ENCODE measurements around the gene EFHB.
"Not testable (repeated sequence)": the region's sequence is repeated elsewhere in the genome, so short reads cannot be mapped to it uniquely, and the experiment has no call there.

The EFHB gene

DNA sequence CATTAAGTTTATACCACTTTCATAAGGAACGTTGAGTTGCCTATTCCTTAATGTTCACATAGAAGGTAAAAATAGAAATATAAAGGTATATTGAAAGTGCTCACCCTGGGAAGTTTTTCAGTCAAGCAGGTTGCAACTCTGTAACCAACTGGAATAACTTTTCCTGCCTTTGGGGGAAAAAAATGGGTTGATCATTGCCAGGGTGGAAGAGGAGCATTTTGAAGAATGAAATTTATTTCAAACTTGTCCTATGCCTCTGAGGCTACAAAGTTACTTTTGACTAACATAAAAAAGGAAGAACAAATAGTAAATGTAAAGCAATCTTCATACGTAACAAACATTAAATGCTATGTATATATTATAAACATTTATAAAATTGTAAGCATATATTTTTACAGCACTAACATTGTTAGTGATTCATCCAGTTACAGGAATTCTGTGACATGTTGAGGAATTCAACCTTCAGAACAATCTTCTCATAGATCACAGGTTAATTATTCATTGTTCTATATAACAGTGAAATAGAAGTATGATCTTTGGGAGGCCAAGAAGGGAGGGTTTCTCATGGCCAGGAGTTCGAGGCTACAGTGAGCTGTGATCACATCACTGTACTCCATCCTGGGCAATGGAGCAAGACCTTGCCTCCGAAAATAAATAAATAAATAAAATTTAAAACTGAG, 13.5 kb downstream of the EFHB start:
- no peak for DNase-seq

DNA sequence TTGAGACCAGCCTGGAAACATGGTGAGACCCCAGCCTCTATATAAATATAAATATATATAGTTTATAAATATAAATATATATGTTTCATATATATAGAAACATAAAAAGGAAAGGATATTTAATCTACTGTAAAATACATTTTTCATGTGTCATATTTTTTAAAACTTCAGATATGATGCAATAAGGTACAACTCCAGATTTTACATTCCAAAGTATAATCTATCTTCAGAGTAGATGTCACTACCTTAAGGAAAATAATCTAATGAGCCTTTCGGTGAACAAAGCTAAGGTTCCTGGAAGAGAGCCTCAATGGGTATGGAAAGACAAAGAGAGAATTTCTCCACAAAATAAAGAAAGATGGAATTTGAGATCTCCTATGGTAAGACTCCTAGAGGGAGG, 16.9 kb downstream of the EFHB start:
- no peak for DNase-seq

DNA sequence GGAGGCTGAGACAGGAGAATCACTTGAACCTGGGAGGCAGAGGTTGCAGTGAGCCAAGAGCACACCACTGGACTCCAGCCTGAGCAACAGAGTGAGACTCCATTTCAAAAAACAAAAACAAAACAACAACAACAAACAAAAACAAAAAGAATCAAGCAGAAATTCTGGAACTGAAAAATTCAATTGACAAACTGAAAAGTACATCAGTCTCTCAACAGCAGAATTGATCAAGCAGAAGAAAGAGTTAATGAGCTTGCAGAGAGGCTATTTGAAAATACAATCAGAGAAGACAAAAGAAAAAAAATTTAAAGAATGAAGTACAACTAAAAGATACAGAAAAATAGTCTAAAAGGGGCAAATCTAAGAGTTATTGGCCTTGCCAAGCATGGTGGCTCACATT, 22.6 kb downstream of the EFHB start:
- DNase-seq: no peak

DNA sequence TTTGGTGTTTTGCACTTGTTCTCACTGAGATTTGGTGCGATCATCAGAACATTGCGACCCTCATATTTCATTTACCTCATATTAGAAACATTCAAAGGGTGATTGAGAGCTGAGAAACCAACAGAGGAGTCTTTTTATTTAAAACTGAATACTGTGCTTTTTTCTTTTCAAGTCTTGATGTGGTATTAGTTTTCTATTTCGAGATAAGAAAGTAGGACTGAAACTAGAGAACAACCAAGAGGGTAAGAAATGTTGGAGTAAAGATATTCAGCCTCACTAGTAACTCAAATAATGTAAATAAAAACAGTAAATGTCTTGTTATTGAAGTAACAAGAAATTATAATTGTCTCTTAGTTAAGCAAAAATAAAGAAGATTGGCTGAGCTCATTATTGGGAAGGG, 26.5 kb downstream of the EFHB start:
- no peak for DNase-seq

- no peak for DNase-seq
Measured at GRCh38 chr3:19903649-19904048, 30.4 kb downstream of the EFHB start.

DNA sequence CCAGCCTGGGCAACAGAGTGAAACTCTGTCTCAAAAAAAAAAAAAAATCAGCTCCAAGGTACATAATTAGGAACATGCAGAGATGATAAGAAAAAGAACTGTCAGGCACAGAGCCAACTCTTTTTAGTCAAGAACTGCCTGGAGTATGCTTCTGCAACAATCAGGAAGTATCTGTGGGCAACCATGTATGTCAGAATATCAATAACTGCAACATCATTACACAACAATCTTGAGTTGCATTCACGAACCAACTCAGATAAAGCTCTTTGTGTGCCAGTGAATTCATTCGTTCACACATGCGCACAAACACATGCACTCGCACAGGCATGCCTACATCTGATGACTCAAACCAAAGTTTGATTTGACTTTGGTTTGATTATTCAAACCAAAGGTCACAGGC, 32.1 kb downstream of the EFHB start:
- DNase-seq: no peak

DNA sequence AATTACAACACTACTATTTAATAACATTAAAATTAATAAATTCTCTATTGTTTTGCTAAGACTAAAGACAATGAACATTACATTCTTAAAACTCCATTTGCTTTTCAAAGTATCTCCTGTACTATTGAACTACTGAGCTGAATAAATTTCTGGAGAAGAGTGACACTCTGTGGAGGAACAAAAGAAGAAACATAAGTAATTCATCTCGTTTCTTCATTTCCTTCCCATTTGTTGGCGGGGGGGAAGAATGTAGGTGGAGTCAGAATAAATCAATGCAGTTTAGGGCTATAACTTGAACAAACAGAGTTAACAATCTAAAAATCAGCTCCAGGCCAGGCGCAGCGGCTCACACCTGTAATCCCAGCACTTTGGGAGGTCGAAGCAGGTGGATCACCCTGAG, 32.7 kb downstream of the EFHB start:
- DNase-seq: no peak

GRCh38 chr3:19899833-19900232, 34.2 kb downstream of the EFHB start:
- DNase-seq: not testable (repeated sequence)

- no peak for DNase-seq
Measured at GRCh38 chr3:19899264-19899663, 34.8 kb downstream of the EFHB start.

GRCh38 chr3:19898721-19899120, 35.3 kb downstream of the EFHB start:
- no peak for DNase-seq

- DNase-seq: no peak
Measured at GRCh38 chr3:19891740-19892139, 42.3 kb downstream of the EFHB start.

- DNase-seq: no peak
Measured at GRCh38 chr3:19888428-19889152, 45.4 kb downstream of the EFHB start.

DNA sequence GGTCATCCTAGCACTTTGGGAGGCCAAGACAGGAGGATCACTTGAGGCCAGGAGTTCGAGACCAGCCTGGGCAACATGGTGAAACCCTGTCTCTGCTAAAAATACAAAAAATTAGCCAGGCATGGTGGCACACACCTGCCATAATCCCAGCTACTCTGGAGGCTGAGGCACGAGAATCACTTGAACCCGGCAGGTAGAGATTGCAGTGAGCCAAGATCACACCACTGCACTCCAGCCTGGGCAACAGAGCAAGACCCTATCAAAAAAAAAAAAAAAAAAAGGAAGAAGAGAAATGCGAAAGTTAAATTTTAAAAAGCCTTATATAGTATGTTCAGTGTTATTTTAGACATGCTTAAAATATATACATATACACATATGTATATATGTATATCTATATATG, 46.9 kb downstream of the EFHB start:
- not testable (repeated sequence) for DNase-seq

DNA sequence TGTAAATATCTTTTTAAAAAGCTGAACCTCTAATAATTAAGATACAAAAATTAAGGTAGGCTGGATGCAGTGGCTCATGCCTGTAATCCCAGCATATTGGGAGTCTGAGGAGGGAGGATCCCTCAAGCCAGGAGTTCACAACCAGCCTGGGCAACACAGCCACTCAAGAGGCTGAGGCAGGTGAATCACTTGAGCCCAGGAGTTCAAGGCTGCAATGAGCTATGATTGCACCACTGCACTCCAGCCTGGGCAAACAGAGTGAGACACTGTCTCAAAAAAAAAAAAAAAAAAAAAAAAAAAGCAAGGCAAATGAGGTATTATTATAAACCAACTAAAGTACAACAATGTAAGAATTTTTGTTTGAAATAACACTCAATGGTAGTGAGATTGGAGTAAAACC, 47.6 kb downstream of the EFHB start:
- no peak for DNase-seq

DNA sequence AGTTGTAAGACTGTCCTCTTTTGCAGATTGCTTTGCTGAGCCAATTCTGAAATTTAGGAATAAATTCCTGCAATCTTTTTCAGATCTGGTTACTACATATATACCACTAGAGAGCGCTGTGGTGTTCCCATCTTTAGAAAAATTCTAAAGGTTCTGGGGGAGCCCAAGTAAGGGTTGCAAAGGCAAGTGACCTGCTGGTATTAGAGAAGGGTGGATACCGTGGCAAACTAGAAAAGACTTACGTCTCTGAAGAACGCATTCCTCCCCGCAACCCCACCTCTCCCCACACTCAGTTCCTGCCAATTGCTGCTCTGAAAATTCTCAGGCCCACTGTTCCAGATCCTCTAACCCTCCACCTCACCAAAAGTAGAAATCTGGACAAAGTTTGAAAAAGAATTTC, 48.5 kb downstream of the EFHB start:
- DNase-seq: no peak

DNA sequence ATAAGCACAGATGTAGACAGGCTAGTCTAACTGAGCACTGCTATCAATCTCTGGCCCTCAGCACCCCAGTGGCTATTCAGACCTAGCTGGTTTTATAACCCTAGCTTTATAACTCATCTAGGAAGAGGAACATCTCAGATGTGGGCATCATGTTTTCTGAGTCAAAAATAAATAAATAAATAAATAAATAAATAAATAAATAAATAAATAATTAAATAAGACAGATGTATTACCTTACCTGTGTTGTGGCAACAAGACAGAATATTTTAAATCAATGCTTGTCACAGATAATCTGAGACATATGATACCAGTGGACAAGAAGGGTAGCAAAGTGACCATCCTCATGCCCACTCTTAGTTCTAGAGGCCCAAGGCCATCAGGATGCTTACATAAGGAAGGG, 52.2 kb downstream of the EFHB start:
- DNase-seq: no peak

DNA sequence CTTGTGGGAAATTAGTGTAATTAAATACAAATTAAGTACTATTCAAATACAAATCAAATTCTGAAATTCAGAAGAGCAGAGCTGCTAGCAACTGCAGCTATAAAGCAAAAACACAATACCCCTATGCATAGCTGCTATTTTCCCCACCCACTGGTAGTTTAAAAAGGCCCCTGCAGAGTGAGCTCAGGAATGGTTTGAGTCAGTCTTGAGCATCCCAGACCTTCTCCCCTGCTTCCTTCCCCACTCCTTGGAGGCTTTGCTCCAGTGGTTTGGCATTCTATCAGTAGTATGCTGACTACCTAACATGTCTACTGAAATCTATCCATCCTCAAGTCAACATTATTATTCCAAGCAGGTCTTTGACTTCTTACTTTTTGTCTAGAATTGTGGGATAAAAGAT, 53.0 kb downstream of the EFHB start:
- DNase-seq: no peak

DNA sequence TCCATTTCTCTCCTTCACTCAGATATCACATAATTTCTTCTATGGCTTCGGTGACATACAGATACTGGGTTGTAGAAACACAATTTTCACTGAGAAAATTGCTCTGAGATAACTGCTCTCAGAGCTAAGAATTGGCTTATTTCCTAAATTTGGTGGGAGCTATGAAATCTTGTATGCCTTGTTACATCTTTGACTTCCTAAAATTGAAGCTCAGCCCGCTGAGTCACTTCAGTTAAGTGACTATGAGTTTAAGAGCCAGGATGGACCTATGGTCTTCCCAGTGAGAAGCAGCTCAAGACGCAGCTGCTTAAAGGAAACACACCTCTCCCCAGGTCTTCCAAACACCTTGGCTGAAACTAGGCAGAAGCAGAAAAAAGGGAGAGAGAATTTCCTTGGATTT, 56.4 kb downstream of the EFHB start:
- no peak for DNase-seq

- DNase-seq: peak; percentile 51
Measured at GRCh38 chr3:19866751-19867347, 67.2 kb downstream of the EFHB start.

DNA sequence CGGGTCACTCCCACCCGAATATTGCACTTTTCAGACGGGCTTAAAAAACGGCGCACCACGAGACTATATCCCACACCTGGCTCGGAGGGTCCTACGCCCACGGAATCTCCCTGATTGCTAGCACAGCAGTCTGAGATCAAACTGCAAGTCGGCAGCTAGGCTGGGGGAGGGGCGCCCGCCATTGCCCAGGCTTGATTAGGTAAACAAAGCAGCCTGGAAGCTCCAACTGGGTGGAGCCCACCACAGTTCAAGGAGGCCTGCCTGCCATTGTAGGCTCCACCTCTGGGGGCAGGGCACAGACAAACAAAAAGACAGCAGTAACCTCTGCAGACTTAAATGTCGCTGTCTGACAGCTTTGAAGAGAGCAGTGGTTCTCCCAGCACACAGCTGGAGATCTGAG, 78.7 kb downstream of the EFHB start:
- DNase-seq: not testable (repeated sequence)

DNA sequence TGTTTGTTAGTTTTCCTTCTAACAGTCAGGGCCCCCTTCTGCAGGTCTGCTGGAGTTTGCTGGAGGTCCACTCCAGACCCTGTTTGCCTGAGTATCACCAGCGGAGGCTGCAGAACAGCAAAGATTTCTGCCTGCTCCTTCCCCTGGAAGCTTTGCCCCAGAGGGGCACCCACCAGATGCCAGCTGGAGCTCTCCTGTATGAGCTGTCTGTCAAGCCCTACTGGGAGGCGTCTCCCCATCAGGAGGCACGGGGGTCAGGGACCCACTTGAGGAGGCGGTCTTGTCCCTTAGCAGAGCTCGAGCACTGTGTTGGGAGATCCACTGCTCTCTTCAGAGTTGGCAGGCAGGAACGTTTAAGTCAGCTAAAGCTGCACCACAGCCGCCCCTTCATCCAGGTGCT, 87.4 kb downstream of the EFHB start:
- not testable (repeated sequence) for DNase-seq
